Head of caudate nucleus (tissue), 42 donors: ENCODE results near the gene NSUN7.

ENCODE experiments used
- DNase-seq, 42 donors: peaks; one replicate each; pipeline versions ENCODE4 v3.0.0 to v3.0.0-alpha.2; 2020 to 2021; ENCODE audit warnings: mixed read lengths in 7 of 42
- intact Hi-C: fragments of 100-400 bp; cut with DNase I; formaldehyde crosslinking; loops from one replicate; pipeline ENCODE4 v1.15.0; 2022

NSUN7 gene

DNA sequence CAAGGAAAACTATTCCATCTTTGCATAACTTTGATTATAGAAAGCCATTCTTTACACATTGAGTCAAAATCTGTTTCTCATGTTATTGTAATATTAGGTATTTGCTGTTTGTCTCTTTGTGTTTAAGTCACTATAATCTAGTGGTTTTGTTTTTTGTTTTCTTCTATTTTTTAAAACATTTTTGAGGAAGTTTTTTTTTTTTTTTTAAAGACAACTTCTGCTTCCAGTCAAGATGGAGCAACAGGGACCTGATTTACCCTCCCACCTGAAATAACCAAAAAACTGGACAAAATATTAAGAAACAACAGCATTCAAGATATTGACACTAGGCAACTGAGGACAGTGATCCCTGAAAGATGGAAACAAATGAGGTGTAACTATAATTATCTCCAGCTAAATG, 18.4 kb upstream of the NSUN7 start:
- intact Hi-C loops = loop anchor here (10.0 kb wide), 1 partner anchor 483 kb away; the partner anchor contains the start of gene APBB2
- no peak for DNase-seq

DNA sequence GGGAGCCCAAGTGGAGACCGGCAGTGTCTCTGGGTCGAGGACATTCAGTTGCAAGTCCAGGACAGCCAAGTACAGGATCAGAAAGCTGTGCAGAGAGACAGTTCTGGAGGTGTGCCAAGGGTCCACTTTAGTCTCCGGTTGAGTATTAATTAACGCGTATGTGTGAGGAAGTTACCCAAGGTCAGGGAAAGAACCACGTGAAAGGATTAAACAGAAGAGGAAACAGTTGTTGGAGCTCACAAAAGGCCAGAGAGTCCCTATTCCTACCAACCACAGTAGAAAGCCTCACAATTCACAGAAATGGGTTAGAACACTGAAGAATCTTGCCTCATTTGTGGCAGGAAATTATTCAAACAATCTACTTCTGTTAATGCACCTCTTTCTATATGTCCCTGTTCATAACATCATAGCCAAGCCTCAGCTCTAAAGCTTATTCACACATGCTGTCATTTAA, 17.9 kb upstream of the NSUN7 start:
- DNase-seq = peak in 15 of 42 donors; percentile 14 to 62 (median 28)
- intact Hi-C loops = loop anchor here (10.0 kb wide), 1 partner anchor 483 kb away; the partner anchor contains the start of gene APBB2

DNA sequence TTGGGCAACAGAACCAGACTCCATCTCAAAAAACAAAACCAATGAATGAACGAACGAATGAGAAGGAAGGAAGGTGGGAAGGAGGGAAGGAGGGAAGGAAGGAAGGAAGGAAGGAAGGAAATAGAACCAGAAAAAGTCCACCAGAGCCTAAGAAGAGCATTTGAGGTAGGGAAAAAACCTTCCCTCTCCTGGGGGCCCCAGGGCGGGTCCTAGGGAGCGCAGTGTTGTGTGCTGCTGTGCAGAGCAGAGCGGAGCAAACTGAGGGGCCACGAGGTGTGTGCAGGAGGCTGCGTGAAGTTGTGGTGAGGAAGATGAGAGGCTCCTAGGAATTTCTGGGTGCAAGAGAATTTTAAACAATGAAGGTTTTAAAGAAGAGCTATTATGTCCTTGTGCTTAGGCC, 16.0 kb upstream of the NSUN7 start:
- DNase-seq = no peak
- intact Hi-C loops = loop anchor here (10.0 kb wide), 1 partner anchor 481 kb away; the partner anchor contains the start of gene APBB2

DNA sequence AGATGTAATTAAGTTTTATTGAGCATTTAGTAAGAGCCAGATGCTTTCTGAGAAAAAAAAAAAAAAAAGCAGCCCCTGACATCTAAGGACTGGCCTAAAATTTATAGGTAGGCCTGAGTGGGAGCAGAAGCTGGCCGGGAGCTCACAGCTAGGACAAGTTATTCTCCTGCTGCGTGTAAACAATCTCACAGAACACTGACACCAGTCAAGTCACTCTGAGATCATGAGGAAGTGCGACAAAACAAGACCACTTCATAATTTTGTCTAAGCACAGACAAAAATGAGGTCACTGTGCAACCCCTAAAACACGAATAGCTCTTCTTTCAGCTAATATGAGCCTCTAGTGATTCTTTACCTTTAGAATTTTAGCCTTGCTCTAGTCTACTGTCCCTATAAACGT, 15.3 kb upstream of the NSUN7 start:
- no peak for DNase-seq
- intact Hi-C loops = loop anchor here (10.0 kb wide), 1 partner anchor 480 kb away; the partner anchor contains the start of gene APBB2

DNA sequence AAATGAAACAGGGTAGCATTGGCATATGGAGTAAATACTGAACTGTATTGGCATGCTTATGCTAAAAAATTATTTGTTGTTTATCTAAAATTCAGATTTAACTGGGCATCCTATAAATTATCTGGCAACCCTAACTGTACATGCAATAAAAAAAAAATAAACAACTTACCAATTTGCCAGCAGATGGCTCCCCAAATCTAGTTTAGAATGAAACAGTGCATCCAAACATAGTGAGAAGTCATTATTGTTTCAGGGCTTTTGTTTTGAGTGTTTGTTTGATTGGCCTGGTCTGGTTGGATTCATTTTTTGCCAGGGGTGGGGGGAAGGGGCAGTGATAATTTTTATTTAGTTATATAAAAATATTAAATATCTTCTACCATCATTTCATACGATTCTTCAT, 12.8 kb upstream of the NSUN7 start:
- DNase-seq = peak in 5 of 42 donors; percentile 16 to 54 (median 29)
- intact Hi-C loops = loop anchor here (5.0 to 10.0 kb wide), 2 partner anchors 180 to 478 kb away; partner anchors contain the start of gene APBB2

DNA sequence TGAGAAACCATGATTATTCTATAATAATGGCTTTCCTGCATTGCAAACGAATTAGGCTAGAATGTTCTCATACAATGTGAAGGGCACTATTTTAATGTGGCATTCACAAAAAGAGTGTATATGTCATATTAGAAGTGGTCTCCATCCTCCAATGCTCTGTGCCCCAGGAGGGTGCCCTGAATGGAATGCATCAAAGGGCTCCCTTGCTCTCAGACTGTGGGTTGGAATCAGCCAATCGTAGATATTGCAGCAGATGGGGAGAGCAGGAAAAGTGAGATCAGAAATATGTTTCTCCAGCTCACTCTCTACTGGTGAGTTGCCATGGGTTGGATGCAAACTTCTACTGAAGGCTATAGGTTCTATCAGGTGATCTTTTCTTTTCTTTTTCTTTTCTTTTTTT, 11.9 kb upstream of the NSUN7 start:
- no peak for DNase-seq
- intact Hi-C loops = loop anchor here (5.0 to 10.0 kb wide), 2 partner anchors 179 to 477 kb away; partner anchors contain the start of gene APBB2

DNA sequence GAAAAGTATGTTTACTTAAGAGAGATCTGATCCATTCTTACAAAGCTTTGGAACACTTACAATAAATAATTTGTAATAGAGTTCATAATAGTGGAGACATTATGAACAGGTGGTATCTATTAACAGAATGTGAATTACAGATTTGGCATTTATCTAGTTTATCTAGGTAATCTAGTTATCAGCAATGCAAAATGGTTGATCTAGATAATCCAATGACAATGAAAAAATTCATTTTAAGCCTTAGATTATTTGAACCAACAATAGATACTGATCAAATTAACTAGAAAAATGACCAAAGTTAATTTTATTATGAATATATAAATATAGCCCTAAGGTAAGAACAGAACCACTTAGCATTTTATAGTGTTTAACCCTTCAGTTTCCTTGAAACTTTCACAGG, 10.4 kb upstream of the NSUN7 start:
- intact Hi-C loops = loop anchor here (5.0 to 10.0 kb wide), 2 partner anchors 178 to 475 kb away; partner anchors contain the start of gene APBB2
- DNase-seq = no peak

DNA sequence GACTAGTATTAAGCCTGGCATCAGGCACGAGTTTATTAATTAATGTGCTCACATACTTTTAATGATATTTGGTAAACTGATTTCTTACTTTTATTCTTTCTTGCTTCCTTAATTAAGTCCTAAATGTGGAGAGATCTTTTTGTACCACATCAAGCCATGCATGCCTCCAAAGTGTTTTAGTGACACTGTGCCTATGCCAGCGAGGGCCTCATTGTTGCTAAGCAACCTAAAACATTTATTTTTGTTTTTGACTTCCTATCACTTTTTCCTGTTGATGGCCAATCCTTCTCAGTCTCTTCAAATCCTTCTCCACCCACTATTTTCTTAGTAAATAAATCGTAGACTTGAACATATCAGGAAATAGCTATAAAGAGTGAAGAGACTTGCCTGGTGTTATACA, 5.5 kb upstream of the NSUN7 start:
- intact Hi-C loops = no loop called here

DNA sequence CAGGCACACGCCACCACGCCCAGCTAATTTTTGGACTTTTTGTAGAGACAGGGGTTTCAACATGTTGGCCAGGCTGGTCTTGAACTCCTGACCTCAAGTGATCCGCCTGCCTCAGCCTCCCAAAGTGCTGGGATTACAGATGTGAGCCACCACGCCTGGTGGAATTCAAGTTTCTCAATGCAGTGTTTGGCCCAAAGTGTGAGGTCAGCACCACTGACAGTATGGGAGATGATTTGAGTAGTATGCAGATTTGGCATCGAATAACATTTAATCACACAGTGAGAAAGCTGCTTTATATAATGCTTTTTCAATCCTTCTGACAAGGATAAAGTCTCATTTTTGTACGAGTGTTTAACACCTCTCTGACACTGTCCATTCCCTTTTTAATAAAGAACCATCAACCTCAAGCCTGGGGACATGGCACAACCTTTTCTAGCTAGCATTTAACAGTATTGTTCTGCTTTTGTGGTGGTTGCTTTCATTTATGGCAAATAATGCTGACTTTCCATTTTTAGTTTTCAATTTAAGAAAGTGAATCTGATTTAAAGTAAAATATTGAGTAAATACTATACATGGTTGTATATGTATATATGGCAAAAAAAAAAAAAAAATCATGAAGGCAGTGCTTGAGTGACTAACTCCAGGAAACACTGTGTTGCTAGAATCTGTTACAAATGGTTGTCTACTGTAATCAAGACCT, 4.3 kb upstream of the NSUN7 start:
- intact Hi-C loops = no loop called here
- no peak for DNase-seq

More for the DNA sequence above, 5.5 kb upstream of the NSUN7 start:
- no peak for DNase-seq

DNA sequence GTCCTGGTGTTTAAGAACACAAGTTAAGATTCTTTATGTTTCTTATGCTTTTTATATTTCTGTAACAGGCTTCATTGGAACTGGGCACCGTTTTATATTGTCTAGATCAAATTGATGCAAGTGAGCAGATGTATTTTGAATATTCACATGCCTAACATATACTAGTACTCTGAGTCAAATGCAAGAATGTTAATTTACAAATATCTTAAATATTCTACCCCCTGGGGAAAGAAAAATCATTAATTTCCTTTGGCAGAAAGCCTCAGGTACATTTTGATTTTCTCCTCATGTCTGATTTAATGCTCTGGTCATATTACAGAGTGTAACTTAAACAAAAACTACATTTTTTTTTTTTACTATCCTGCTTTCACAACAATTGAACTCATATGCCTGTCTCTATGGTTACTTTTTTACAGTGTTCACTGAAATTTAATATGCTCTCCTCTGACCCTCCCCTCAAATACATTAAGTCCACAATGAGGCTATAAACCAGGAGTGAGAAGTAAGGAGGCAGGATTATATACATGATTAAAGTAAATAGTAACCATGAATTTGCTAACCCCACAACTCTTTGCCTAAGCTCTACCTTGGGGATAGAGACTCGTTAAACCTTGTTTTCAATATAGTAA, 2.4 kb upstream of the NSUN7 start:
- DNase-seq = no peak
- intact Hi-C loops = no loop called here

DNA sequence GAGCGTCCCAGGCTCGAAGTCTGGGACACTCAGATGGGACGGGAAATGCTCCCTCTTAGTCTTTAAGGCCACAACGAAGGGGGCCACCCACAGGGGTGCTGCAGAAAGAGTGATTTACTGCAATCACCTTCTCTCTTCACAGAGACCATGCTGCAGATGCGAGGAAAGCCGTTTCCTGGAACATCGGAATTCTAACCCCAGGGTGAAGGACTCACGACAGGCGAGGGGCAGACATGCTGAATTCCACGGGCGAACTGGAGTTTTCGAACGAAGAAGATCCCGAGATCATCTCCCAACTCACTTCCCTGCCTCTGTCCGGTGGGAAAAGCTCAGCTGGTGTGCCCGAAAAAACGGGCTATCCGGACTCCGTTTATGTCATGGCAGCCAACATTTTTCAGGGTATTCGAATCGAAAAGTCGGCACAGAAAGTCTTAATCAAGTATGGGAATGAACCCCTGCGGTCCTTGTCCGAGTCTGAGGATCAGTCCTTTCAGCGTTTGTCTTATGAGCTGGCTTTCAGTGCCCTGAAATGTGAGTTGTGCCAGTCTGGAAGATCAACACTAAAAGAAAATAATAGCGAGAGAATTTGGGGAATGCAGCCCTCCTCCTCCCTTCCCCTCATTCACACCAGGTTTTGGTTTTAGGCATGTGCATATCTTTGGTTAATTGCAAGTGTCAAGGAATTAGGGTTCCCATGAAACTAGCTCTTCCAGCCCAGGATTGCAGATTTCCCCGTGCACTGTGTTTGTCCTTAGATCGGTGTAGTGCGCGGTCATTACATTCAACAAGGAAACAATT, 905 bp downstream of the NSUN7 start:
- intact Hi-C loops = no loop called here
- DNase-seq = no peak

DNA sequence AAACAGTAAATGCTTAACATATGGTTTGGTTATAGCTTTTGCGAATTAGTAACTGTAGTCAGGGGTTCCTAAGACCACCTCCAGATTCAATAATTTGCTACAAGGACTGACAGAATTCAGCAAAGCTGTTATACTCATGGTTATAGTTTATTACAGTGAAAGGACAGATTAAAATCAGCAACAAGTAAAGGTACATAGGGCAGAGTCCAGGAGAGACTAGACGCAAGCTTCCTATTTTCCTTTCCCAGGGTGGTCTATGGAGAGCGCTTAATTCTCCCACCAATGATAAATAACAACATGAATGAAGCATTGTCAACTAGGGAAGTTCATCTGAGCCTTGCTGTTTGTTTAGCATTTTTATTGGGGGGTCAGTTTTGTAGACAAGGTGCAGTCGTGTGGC, 5.9 kb downstream of the NSUN7 start:
- no peak for DNase-seq
- intact Hi-C loops = no loop called here

DNA sequence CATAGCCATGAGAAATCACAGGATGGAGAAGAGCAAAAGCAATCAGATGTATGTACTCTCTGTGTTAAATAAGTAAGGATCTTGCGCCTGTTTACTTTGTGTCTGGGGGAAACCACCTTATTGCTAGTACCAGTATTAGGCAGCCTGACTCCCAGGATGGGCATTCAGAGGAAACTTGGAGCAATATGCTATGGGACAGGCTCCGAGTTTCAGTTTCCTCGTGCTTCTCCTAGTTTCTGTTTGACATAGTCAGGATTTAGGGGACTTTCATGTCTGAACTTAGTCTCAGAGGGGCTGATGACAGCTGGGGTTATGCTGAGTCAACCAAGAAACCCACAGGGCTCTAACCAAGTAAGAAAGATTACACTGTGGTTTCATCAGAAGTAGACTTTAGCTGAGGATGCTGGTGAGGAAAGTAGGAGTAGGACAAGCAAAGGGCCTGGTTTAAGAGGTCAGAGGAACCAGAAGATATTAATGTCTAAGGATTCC, 13.5 kb downstream of the NSUN7 start:
- no peak for DNase-seq

DNA sequence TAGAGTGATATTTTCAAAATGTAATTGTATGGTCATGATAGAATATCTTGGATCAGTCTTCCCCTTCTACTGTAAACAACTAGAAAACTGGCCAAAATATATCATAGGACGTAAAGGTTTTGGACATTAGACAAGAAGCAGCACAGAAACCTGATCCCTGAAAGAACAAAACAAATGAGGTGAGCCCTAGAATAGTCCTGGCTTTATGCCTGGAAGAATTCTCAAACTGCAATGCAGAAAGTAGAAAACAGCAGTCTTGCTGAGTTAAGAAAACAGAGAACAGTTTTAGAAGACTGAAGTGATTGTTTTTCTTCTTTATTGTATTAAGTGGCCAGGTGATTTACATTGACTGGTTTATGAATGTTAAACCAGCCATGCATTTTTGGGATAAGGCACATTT, 19.5 kb downstream of the NSUN7 start:
- intact Hi-C loops = no loop called here
- DNase-seq = no peak

More for the DNA sequence above, 13.5 kb downstream of the NSUN7 start:
- intact Hi-C loops = no loop called here

DNA sequence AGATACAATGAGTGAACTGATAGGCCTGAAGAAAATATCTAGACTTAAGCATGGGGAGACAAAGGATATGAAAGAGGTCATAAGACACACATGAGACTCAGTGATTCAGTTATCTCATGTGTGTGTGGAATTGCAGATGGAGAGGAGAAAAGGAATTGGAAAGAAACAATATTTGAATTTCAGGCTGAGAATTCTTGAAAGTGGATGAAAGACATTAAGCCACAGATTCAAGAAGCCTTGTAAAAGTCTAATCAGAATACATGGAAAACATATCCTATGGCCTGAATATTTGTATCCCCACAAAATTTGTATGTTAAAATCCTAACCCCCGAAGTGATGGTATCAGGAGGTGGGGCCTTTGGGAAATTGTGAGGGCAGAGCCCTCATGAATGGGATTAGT, 28.3 kb downstream of the NSUN7 start:
- intact Hi-C loops = no loop called here
- no peak for DNase-seq

DNA sequence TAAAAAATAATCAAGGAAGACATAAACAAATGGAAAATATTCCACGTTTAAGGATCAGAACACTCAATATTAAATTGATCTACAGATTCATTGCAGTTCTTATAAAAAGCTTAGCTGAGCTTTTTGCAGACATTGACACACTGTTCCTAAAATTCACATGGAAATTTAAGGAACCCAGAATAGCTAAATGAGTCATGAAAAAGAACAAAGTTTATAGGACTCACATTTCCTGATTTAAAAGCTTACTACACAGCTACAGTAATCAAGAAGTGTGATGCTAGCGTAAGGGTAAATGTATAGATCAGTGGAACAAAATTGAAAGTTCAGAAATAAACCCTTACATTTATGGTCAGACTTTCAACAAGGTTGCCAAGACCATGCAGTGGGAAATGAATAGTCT, 33.1 kb downstream of the NSUN7 start:
- intact Hi-C loops = no loop called here
- DNase-seq = no peak

DNA sequence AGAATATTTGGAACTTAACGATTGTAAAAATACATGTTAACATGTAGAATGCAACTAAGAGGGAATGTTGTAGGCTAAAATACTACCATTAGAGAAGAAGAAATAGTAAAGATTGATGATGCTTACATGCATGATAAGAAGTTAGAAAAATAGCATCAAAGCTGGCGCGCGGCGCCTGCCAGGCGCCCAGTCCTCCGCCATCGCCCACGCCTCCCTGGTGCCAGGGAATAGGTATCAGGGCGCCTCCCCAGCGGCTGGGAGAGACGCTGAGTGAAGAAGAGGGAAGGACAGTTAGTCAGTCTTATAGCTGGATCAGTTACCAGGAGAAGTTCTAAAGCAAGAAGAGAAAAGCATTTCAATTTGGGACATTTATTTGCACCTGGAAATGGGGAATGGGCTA, 36.0 kb downstream of the NSUN7 start:
- intact Hi-C loops = no loop called here
- DNase-seq = no peak

DNA sequence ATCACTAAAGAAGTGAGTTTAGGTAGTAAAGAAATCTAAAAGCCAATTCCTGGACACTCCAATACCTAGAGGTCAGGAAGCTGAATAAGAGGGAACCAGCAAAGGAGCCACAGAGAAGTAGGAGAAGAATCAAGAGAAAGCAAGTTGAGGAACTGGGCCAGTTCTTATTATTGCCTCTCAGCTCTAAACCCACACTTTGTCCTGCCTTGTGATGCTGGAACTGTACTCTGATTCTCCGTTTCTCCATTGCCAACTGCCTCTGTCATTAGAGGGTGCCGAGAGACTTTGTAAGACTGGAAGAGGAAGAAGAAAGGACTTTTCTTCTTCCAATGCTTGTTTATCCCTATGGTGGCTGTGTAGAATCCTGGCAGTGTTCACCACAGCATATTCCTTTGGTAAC, 38.6 kb downstream of the NSUN7 start:
- DNase-seq = no peak
- intact Hi-C loops = no loop called here

DNA sequence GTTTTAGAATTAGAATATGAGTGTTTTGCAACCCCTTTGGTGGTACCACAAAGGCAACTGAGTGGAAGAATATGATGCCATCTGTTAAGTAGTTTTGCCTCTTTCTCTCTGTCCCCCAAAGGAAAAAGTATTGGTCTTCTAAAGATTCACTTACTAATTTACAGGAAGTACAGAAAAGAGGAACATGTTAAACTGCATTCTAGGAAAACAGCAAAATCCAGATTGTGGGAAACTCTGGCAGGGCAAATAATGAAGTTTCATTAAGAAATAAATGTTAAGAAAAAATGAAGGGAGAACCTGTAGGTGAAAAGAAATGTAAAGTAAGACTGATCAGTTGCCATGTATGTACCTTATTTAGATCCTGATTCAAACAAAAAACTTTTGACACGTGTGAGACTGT, 39.3 kb downstream of the NSUN7 start:
- no peak for DNase-seq
- intact Hi-C loops = no loop called here

DNA sequence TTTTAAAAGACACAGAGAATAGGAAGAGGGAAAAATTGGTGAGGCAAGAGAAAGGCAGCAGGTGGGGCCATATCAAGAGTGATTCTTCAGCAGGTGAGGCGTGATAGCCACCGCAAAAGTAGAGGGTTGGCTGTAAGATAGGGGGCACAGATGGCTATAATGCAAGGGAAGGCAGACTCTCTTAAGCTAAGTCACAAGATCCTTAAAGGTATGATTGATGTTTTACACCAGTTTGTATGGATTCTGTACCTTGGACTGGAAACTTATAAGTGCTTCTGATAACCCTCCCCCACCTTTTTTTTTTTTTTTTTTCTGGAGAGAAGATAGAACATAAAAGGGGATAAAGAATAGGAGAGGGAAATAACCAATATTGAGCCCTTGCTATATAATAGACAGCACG, 40.0 kb downstream of the NSUN7 start:
- no peak for DNase-seq
- intact Hi-C loops = no loop called here
